IMR-90 (cell line): ENCODE results near the gene LBHD2. TPM values are rescaled to one million over a fixed set of nuclear protein-coding genes. Genes with fewer than 3 reads are reported as not detected.

Experiments used
- ATAC-seq: fragments of 200-7000 bp; cut with Tn5 transposase; 2 replicates; pipeline ENCODE4 v1.9.1; 2020; ENCODE audit warnings: low read depth, mild to moderate bottlenecking, moderate library complexity
- BruUV-seq: library from RNA; stranded (reverse); fragments of 400-500 nt; replicated peaks from 2 replicates; lab custom pipeline; 2021; lab: Mats Ljungman, UMichigan
- CTCF ChIA-PET: fragments of 300-600 bp; formaldehyde crosslinking; extraction: SDS; loops from one replicate; lab custom pipeline; 2021; ENCODE audit warnings: antibody characterized with exemption; lab: Yijun Ruan, JAX
- POLR2A ChIA-PET: fragments of 300-600 bp; sonication (Branson Sonifier 250); formaldehyde crosslinking; loops from one replicate; lab custom pipeline; 2022; ENCODE audit warnings: antibody characterized with exemption; ENCODE audit not compliant: unreplicated experiment; lab: Charles Lee
- DNase-seq: peaks from one replicate; pipeline ENCODE4 v3.0.0; 2013
- H2AFZ ChIP-seq: replicated peaks from 2 replicates; pipeline ENCODE3; 2013; ENCODE audit warnings: low read length, mild to moderate bottlenecking; ENCODE audit not compliant: poor library complexity
- H2AK5ac ChIP-seq: 2 replicates; pipeline ENCODE4 v1.6.1; 2013; ENCODE audit warnings: low read depth, low read length, inconsistent platforms
- H2AK9ac ChIP-seq: replicated peaks from 2 replicates; pipeline ENCODE3; 2013; ENCODE audit warnings: mild to moderate bottlenecking, low read depth, low read length, moderate library complexity; ENCODE audit not compliant: poor library complexity
- H2BK120ac ChIP-seq: 2 replicates; pipeline ENCODE4 v1.6.1; 2013; ENCODE audit warnings: low read depth, low read length, inconsistent platforms
- H2BK15ac ChIP-seq: 3 replicates; pipeline ENCODE4 v1.6.1; 2013; ENCODE audit warnings: low read depth, low read length, inconsistent platforms
- H2BK20ac ChIP-seq: 2 replicates; pipeline ENCODE4 v1.6.1; 2013; ENCODE audit warnings: low read depth, mild to moderate bottlenecking, inconsistent platforms, low read length, moderate library complexity
- H2BK5ac ChIP-seq: 2 replicates; pipeline ENCODE4 v1.6.1; 2013; ENCODE audit warnings: mild to moderate bottlenecking, low read depth, low read length, inconsistent platforms; ENCODE audit not compliant: poor library complexity, severe bottlenecking
- H3K14ac ChIP-seq: replicated peaks from 2 replicates; pipeline ENCODE4 v1.6.1; 2013; ENCODE audit warnings: low read depth, low read length, inconsistent platforms
- H3K18ac ChIP-seq: 2 replicates; pipeline ENCODE4 v1.6.1; 2013; ENCODE audit warnings: low read depth, low read length, control low read depth
- H3K23ac ChIP-seq: 2 replicates; pipeline ENCODE4 v1.6.1; 2013; ENCODE audit warnings: low read depth, low read length, inconsistent platforms
- H3K27ac ChIP-seq: 2 replicates; pipeline ENCODE4 v1.5.1; 2013; ENCODE audit warnings: mild to moderate bottlenecking, control low read depth, low read length; ENCODE audit not compliant: insufficient read depth
- H3K27me3 ChIP-seq: 2 replicates; pipeline ENCODE4 v1.6.1; 2013; ENCODE audit warnings: low read length; ENCODE audit not compliant: control insufficient read depth, insufficient read depth
- H3K36me3 ChIP-seq: 2 replicates; pipeline ENCODE4 v1.6.1; 2013; ENCODE audit warnings: low read length, mixed read lengths; ENCODE audit not compliant: control insufficient read depth, insufficient read depth
- H3K4ac ChIP-seq: 2 replicates; pipeline ENCODE4 v1.6.1; 2013; ENCODE audit warnings: low read depth, low read length, inconsistent platforms
- H3K4me1 ChIP-seq: 2 replicates; pipeline ENCODE4 v1.6.1; 2013; ENCODE audit warnings: low read length, mixed read lengths; ENCODE audit not compliant: control insufficient read depth, insufficient read depth
- H3K4me2 ChIP-seq: 2 replicates; pipeline ENCODE4 v1.6.1; 2013; ENCODE audit warnings: low read depth, mild to moderate bottlenecking, control low read depth, low read length, moderate library complexity
- H3K4me3 ChIP-seq: 2 replicates; pipeline ENCODE4 v1.5.1; 2013; ENCODE audit warnings: low read depth, mild to moderate bottlenecking, control low read depth, low read length, moderate library complexity; ENCODE audit not compliant: insufficient read depth
- H3K56ac ChIP-seq: 2 replicates; pipeline ENCODE4 v1.6.1; 2013; ENCODE audit warnings: low read length, inconsistent platforms; ENCODE audit not compliant: insufficient read depth; ENCODE audit errors: extremely low read depth
- H3K79me1 ChIP-seq, 2 experiments: 2 replicates each; pipeline ENCODE4 v1.6.1; 2013; ENCODE audit warnings: low read length in 2 of 2, inconsistent platforms in 1 of 2, low read depth in 1 of 2
- H3K9ac ChIP-seq: 2 replicates; pipeline ENCODE4 v1.6.1; 2013; ENCODE audit warnings: low read depth, low read length, control low read depth
- H3K9me1 ChIP-seq: 2 replicates; pipeline ENCODE4 v1.6.1; 2013; ENCODE audit warnings: low read length, inconsistent platforms; ENCODE audit not compliant: insufficient read depth
- H3K9me3 ChIP-seq: 2 replicates; pipeline ENCODE4 v1.6.1; 2013; ENCODE audit warnings: low read length; ENCODE audit not compliant: control insufficient read depth, insufficient read depth
- H4K20me1 ChIP-seq: 2 replicates; pipeline ENCODE4 v1.6.1; 2013; ENCODE audit warnings: low read length, inconsistent platforms; ENCODE audit not compliant: insufficient read depth
- H4K5ac ChIP-seq: 2 replicates; pipeline ENCODE4 v1.6.1; 2013; ENCODE audit warnings: mild to moderate bottlenecking, low read depth, low read length, control low read depth
- H4K8ac ChIP-seq, 2 experiments: 2 replicates each; pipeline ENCODE4 v1.6.1; 2013; ENCODE audit warnings: low read depth in 2 of 2, low read length in 2 of 2, control low read depth in 1 of 2, inconsistent platforms in 1 of 2
- H4K91ac ChIP-seq: 2 replicates; pipeline ENCODE4 v1.6.1; 2013; ENCODE audit warnings: low read depth, low read length, inconsistent platforms; ENCODE audit not compliant: insufficient read depth
- CEBPB ChIP-seq: IDR thresholded peaks from 2 replicates; pipeline ENCODE4 v1.6.1; 2012; ENCODE audit warnings: low read depth, low read length, improper control_type of control experiment
- FOS ChIP-seq: fragments of 150-350 bp; IDR thresholded peaks from 2 replicates; pipeline ENCODE4 v1.6.1; 2016; ENCODE audit warnings: low read depth, low read length
- WGBS, 2 experiments: methylation state at CpG; one replicate each; pipeline versions ENCODE4 v1.1.5 to v1.1.7; 2013; ENCODE audit warnings: missing lambda C conversion rate in 2 of 2; ENCODE audit not compliant: insufficient read length in 1 of 2; ENCODE audit errors: extremely low coverage in 2 of 2; 5-methylcytosine and 5-hydroxymethylcytosine counted together
- dilution Hi-C: fragments of 300-500 bp; cut with HindIII; formaldehyde crosslinking; loops from one replicate; pipeline ENCODE4 v1.14.3; 2018; ENCODE audit warnings: low sequenced_read_pairs; ENCODE audit not compliant: unreplicated experiment
- in situ Hi-C: fragments of 300-500 bp; cut with MboI; formaldehyde crosslinking; loops from 3 replicates; pipeline ENCODE4 v1.14.3; 2019; ENCODE audit warnings: low sequenced_read_pairs, inconsistent platforms, mixed read lengths
- intact Hi-C: fragments of 100-400 bp; cut with micrococcal nuclease; formaldehyde crosslinking; loops from 2 replicates; pipeline ENCODE4 v1.10.0; 2022
- polyA plus RNA-seq, 3 experiments: library from polyadenylated mRNA; depleted of rRNA; stranded (reverse); fragments of >200 nt; gene quantifications; 2 replicates each; pipeline ENCODE4 v1.2.3, GENCODE V29; 2012; ENCODE audit warnings: low replicate concordance in 1 of 3
- total RNA-seq: library from RNA; depleted of rRNA; stranded (reverse); fragments of >200 nt; gene quantifications from 2 replicates; pipeline ENCODE4 v1.2.3, GENCODE V29; 2012

The LBHD2 gene
- total and polyA plus RNA-seq, 2 of the 4 experiments (the other 2 are of a cell fraction) = not detected

GRCh38 chr14:103058164-103059055 is 25.6 kb upstream of the LBHD2 start:
- dilution Hi-C loops (no loop called here), in situ Hi-C loops (no loop called here), intact Hi-C loops (loop anchor here (5.0 to 10.0 kb wide), 3 partner anchors 36 to 364 kb away; no protein-coding TSS in a partner anchor)
- H3K79me1 ChIP-seq = peaks cover 15 to 47% of the 10 kb centered on the region in 2 experiments; a peak in 3 of 4 replicates
- no TSS peak for BruUV-seq
- peak overlapping the region; percentile 84; the same call in 1 of the 2 replicates for H2AK5ac ChIP-seq
- peak overlapping the region; percentile 98 for H2AFZ ChIP-seq
- H3K14ac ChIP-seq = peak overlapping the region; percentile 87
- H3K4me2 ChIP-seq = peak overlapping the region; percentile 100
- H3K4ac ChIP-seq = peak overlapping the region; percentile 82
- no peak overlapping the region for H2BK120ac ChIP-seq
- H2BK20ac ChIP-seq = no peak overlapping the region
- peak overlapping the region; percentile 82 to 91; a peak in 2 of 4 replicates for H4K8ac ChIP-seq
- H3K27ac ChIP-seq = peak overlapping the region; percentile 67
- no peaks in the 10 kb centered on the region for H3K9me3 ChIP-seq
- CTCF ChIA-PET = no interaction called here
- H3K27me3 ChIP-seq = no peaks in the 10 kb centered on the region
- DNase-seq (peak; percentile 8), ATAC-seq (peak; percentile 3; the same call in 1 of the 2 replicates)
- H3K9me1 ChIP-seq = peaks cover 3% of the 10 kb centered on the region
- H2AK9ac ChIP-seq = peak overlapping the region; percentile 99
- 22% methylated on average over 13 of the region's 39 CpGs; no CpG with 5 or more reads in 1 of the 2 experiments for WGBS, 2 experiments
- peak overlapping the region; percentile 86 for H3K9ac ChIP-seq
- peaks cover 2% of the 10 kb centered on the region; the same call in 1 of the 2 replicates for H3K36me3 ChIP-seq
- H4K20me1 ChIP-seq = peaks cover 35% of the 10 kb centered on the region
- TF ChIP-seq FOS = no peak
- TF ChIP-seq CEBPB = no peak
- peak overlapping the region; percentile 74 for H2BK5ac ChIP-seq
- H2BK15ac ChIP-seq = no peak overlapping the region
- peak overlapping the region; percentile 26 for H3K56ac ChIP-seq
- POLR2A ChIA-PET = no interaction called here
- H4K5ac ChIP-seq = peak overlapping the region; percentile 69
- peaks cover 10% of the 10 kb centered on the region for H3K4me1 ChIP-seq
- peak overlapping the region; percentile 15; the same call in 1 of the 2 replicates for H4K91ac ChIP-seq
- peak overlapping the region; percentile 99 for H3K4me3 ChIP-seq
- H3K23ac ChIP-seq = peak overlapping the region; percentile 74
- H3K18ac ChIP-seq = no peak overlapping the region
